OCI-LY3 (cell line): ENCODE data around the gene STIMATE.

ENCODE experiments used
- EZH2phosphoT487 ChIP-seq: fragments of 200-600 bp; shearing (Covaris generic); IDR thresholded peaks from 2 replicates; pipeline ENCODE4 v1.6.1; 2018; ENCODE audit warnings: antibody characterized with exemption, mixed run types, low read depth
- TF ChIP-seq, protein P1 (sequence below): fragments of 200-600, 300-600 bp; sonication (generic); IDR thresholded peaks from 2 replicates; pipeline ENCODE4 v1.5.1; 2014; ENCODE audit warnings: antibody characterized with exemption, low read length, low read depth

GRCh38 chr3:52787672-52788625 is 109.4 kb downstream of the STIMATE start:
- TF ChIP-seq, protein P1, sequence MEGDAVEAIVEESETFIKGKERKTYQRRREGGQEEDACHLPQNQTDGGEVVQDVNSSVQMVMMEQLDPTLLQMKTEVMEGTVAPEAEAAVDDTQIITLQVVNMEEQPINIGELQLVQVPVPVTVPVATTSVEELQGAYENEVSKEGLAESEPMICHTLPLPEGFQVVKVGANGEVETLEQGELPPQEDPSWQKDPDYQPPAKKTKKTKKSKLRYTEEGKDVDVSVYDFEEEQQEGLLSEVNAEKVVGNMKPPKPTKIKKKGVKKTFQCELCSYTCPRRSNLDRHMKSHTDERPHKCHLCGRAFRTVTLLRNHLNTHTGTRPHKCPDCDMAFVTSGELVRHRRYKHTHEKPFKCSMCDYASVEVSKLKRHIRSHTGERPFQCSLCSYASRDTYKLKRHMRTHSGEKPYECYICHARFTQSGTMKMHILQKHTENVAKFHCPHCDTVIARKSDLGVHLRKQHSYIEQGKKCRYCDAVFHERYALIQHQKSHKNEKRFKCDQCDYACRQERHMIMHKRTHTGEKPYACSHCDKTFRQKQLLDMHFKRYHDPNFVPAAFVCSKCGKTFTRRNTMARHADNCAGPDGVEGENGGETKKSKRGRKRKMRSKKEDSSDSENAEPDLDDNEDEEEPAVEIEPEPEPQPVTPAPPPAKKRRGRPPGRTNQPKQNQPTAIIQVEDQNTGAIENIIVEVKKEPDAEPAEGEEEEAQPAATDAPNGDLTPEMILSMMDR, result no peak
- TF ChIP-seq EZH2phosphoT487, result no peak
